Body of pancreas (tissue), 4 donors: ENCODE measurements around the gene ZFYVE16.

ENCODE experiments used
- POLR2A ChIP-seq, 3 donors: fragments of 450-650 bp; IDR thresholded peaks; one replicate each; pipeline ENCODE4 v1.6.1; 2016; ENCODE audit warnings: antibody characterized with exemption in 3 of 3, mild to moderate bottlenecking in 2 of 3
- TF ChIP-seq, protein P1 (sequence below), 7 experiments: fragments of 450-650 bp in 4 of 7; fragments of 200-600 bp in 3 of 7; sonication (generic) in 3 of 7; IDR thresholded peaks; one replicate each; pipeline ENCODE4 v1.5.1; 2016 to 2019; ENCODE audit warnings: antibody characterized with exemption in 7 of 7

DNA sequence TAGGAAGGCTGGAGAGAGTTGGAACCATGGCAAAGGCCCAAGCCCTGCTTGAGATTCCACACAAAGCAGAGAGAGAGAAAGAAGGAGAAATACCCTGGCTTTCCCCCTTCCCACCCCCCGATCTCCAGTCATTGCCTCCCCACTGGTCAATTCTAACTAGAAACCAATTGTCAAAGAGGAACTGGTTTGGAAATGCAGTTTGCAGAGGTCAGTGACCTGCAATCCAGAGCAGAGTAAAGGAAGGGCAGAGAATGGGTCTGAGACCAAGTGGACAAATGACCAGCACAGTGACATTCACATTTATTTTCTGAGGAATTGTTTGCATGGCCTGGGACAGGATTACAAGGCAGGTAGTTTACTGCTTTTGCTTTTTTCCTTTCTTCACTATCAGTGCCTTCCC lies 37.5 kb upstream of the ZFYVE16 start:
- TF ChIP-seq, protein P1, sequence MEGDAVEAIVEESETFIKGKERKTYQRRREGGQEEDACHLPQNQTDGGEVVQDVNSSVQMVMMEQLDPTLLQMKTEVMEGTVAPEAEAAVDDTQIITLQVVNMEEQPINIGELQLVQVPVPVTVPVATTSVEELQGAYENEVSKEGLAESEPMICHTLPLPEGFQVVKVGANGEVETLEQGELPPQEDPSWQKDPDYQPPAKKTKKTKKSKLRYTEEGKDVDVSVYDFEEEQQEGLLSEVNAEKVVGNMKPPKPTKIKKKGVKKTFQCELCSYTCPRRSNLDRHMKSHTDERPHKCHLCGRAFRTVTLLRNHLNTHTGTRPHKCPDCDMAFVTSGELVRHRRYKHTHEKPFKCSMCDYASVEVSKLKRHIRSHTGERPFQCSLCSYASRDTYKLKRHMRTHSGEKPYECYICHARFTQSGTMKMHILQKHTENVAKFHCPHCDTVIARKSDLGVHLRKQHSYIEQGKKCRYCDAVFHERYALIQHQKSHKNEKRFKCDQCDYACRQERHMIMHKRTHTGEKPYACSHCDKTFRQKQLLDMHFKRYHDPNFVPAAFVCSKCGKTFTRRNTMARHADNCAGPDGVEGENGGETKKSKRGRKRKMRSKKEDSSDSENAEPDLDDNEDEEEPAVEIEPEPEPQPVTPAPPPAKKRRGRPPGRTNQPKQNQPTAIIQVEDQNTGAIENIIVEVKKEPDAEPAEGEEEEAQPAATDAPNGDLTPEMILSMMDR (IDR thresholded peaks at IDR 0.05) = no peak
- no peak for TF ChIP-seq POLR2A (IDR thresholded peaks at IDR 0.05)
